ENCODE measurements around the gene PITX3. TPM values are rescaled to one million over a fixed set of nuclear protein-coding genes. Genes with fewer than 3 reads are reported as not detected.

PITX3 gene
- total RNA-seq, 1 experiment from 2014 or later: 1.9 TPM

DNA sequence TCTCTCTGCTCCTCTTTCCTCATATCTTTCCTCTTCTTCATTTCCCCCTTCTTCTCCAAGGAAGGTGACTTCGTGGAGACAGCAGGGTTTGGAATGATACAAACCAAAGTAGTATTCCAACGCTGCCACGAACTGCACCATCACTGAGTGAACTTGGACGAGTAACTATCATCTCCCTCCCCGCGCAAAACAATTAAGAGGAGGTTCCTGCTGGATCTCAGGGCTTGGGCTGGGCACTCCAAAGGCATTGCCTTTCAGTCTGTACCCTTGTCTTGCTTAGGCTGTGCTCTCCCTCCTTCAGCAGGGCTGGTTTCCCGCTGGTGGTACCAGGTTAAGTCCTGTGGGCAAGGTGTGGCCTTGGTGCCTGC is 790 bp upstream of the PITX3 start:
- ChIA-PET CTCF (interaction anchor here (2.9 kb wide), 1 partner anchor 11 kb away, joined by 62 read pairs; no protein-coding TSS in a partner anchor), RAD21 (ENCODE audit: low non-redundant PET in 1 of 2, low total read pairs in 2 of 2, uncharacterized antibody in 2 of 2, unreplicated experiment in 2 of 2) (interaction anchor here in 1 of 2 experiments (1.0 kb wide), 1 partner anchor 11 kb away, joined by 5 read pairs; no protein-coding TSS in a partner anchor), POLR2A (no interaction called here)
- peaks cover 11% of the 10 kb centered on the region; the same call in 1 of the 2 replicates for H4K20me1 ChIP-seq (ENCODE audit: insufficient read depth)
- no peak for TF ChIP-seq FOSL1 (IDR thresholded peaks at IDR 0.05; ENCODE audit: low read depth)
- no peak for TF ChIP-seq POLR2AphosphoS5 (IDR thresholded peaks at IDR 0.05; ENCODE audit: low read depth, low read length)
- no peak for TF ChIP-seq ZNF274 (IDR thresholded peaks at IDR 0.05; ENCODE audit: low read depth, low read length)
- no peak for TF ChIP-seq TCF7L2 (IDR thresholded peaks at IDR 0.05; ENCODE audit: borderline replicate concordance, extremely low read depth, insufficient read depth, insufficient read length)
- TF ChIP-seq JUND (IDR thresholded peaks at IDR 0.05): no peak
- no peak for TF ChIP-seq CEBPB (IDR thresholded peaks at IDR 0.05; ENCODE audit: low read depth)
- no peak for TF ChIP-seq SP1 (IDR thresholded peaks at IDR 0.05; ENCODE audit: low read depth)
- TF ChIP-seq SRF (IDR thresholded peaks at IDR 0.05; ENCODE audit: low read depth): no peak
- TF ChIP-seq EZH2phosphoT487 (IDR thresholded peaks at IDR 0.05; ENCODE audit: borderline replicate concordance): no peak
- TF ChIP-seq, protein P1, sequence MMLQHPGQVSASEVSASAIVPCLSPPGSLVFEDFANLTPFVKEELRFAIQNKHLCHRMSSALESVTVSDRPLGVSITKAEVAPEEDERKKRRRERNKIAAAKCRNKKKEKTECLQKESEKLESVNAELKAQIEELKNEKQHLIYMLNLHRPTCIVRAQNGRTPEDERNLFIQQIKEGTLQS (IDR thresholded peaks at IDR 0.05): no peak
- no peak for TF ChIP-seq ELF1 (IDR thresholded peaks at IDR 0.05; ENCODE audit: borderline replicate concordance, low read depth)
- no peak for TF ChIP-seq REST (IDR thresholded peaks at IDR 0.05; ENCODE audit: low read depth)
- TF ChIP-seq SIN3A (IDR thresholded peaks at IDR 0.05; ENCODE audit: low read depth): no peak
- TF ChIP-seq CBX3 (IDR thresholded peaks at IDR 0.05; ENCODE audit: low read depth): no peak
- TF ChIP-seq YY1 (IDR thresholded peaks at IDR 0.05; ENCODE audit: extremely low read depth, insufficient replicate concordance, low read depth, low read length): no peak
- no peak for TF ChIP-seq EGR1 (IDR thresholded peaks at IDR 0.05; ENCODE audit: low read depth)
- TF ChIP-seq POLR2A (IDR thresholded peaks at IDR 0.05; ENCODE audit: borderline replicate concordance, extremely low read depth, insufficient read depth, insufficient read length): no peak
- TF ChIP-seq ZFX (IDR thresholded peaks at IDR 0.05): no peak
- TF ChIP-seq EZH2 (IDR thresholded peaks at IDR 0.05): no peak
- DNase-seq (ENCODE audit: low read depth, low spot score): no peak
- intact Hi-C loops (cut with micrococcal nuclease): no loop called here
- peak overlapping the region in 1 of 2 experiments; percentile 60; a peak in 3 of 4 replicates for H3K4me3 ChIP-seq (replicated peaks in 1 of 2; ENCODE audit: low read depth in 1 of 2, low read length in 2 of 2)
- no TSS peak for BruUV-seq (replicated peaks)
- peak overlapping the region; percentile 52 for H3K9ac ChIP-seq (ENCODE audit: low read length)
- no peaks in the 10 kb centered on the region for H3K9me3 ChIP-seq (ENCODE audit: control insufficient read depth in 1 of 2, insufficient read depth in 1 of 2, low read depth in 1 of 2, low read length in 2 of 2)
- no peaks in the 10 kb centered on the region for H3K27me3 ChIP-seq (ENCODE audit: insufficient read depth, low read length)
- peaks cover 21 to 46% of the 10 kb centered on the region in 2 experiments for H3K4me1 ChIP-seq (ENCODE audit: control insufficient read depth in 1 of 2, insufficient read depth in 2 of 2, low read length in 2 of 2)
- peak overlapping the region; percentile 89 for H3K4me2 ChIP-seq (ENCODE audit: low read length)
- H3K36me3 ChIP-seq (ENCODE audit: control insufficient read depth in 1 of 2, insufficient read depth in 2 of 2, low read length in 2 of 2): no peaks in the 10 kb centered on the region
- no peak overlapping the region for H2AFZ ChIP-seq (ENCODE audit: low read depth, low read length, poor library complexity, severe bottlenecking)
- no peak overlapping the region for H3K27ac ChIP-seq (ENCODE audit: low read depth, low read length)
- no peaks in the 10 kb centered on the region for H3K9me2 ChIP-seq (ENCODE audit: insufficient read depth)
- peaks cover 16% of the 10 kb centered on the region for H3K79me2 ChIP-seq (ENCODE audit: insufficient read depth, low read length)
- no peak for ATAC-seq

All from HCT116 (cell line).